ENCODE results near the gene MINPP1. TPM values are rescaled to one million over a fixed set of nuclear protein-coding genes. Genes with fewer than 3 reads are reported as not detected.
"Not testable (repeated sequence)": the region's sequence is repeated elsewhere in the genome, so short reads cannot be mapped to it uniquely, and the experiment has no call there.

MINPP1 gene
- total RNA-seq, 1 donor from 2014 or later: 5.2 TPM

GRCh38 chr10:87552248-87552929, 47.7 kb downstream of the MINPP1 start:
- ATAC-seq (no peak), DNase-seq (ENCODE audit: missing footprints) (no peak)
- intact Hi-C loops (cut with DNase I): no loop called here

- intact Hi-C loops (cut with DNase I): no loop called here
These were observed 52.7 kb downstream of the MINPP1 start for GRCh38 chr10:87557409-87557808.

DNA sequence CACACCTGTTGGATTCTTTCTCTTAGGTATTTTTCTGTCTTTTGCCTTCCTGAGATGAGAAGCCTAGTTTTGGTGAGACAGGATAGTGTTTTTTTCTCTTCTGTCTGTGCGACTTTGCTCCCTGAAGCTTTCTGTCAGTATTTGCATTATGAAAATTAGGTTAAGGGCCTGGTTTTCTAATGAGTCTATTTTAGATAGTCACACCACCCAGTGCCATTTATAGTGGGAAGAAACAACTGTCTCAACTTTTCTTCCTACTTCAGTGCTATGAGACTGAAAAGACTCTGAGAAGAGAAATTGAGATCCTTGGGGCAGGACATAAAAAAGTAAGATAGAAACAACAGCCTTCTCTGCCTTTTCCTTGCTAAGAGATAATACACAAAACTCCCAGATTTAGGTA, 53.6 kb downstream of the MINPP1 start:
- ATAC-seq (no peak), DNase-seq (ENCODE audit: missing footprints) (no peak)
- intact Hi-C loops (cut with DNase I): no loop called here

More at GRCh38 chr10:87557409-87557808, 52.7 kb downstream of the MINPP1 start:
- no peak for DNase-seq (ENCODE audit: missing footprints)
- ATAC-seq: no peak

GRCh38 chr10:87559392-87559791, 54.7 kb downstream of the MINPP1 start:
- no peak for DNase-seq (ENCODE audit: missing footprints)
- ATAC-seq: no peak
- intact Hi-C loops (cut with DNase I): no loop called here

DNA sequence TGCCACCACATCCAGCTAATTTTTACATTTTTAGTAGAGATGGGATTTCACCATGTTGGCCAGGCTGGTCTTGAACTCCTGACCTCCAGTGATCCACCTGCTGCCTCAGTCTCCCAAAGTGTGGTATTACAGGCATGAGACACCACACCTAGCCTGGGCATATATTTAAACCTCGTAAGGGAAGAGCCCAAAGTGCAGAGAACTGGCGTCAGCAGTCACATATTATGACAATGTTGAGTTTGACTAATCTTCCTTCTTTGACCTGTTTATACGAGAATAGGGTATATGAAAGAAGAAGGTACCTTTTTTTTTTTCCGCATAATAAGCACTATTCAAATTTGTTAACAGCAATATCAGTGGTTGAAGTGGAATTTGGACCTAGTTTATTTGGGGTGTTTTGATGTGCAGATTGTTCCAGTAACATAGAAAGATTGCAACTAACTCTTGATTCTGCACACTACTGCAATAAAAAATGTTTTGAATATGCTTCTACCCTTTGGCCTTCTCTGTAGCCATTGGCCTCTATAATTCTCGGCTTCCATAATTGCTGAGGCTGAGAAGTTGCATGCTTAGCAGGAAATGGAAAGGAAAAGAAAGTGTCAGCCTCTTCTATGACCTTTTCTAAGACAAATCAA, 55.9 kb downstream of the MINPP1 start:
- ATAC-seq (no peak), DNase-seq (ENCODE audit: missing footprints) (no peak)
- intact Hi-C loops (cut with DNase I): no loop called here

- DNase-seq (ENCODE audit: missing footprints): no peak
- intact Hi-C loops (cut with DNase I): no loop called here
- no peak for ATAC-seq
These were observed 58.1 kb downstream of the MINPP1 start for GRCh38 chr10:87562750-87563149.

DNA sequence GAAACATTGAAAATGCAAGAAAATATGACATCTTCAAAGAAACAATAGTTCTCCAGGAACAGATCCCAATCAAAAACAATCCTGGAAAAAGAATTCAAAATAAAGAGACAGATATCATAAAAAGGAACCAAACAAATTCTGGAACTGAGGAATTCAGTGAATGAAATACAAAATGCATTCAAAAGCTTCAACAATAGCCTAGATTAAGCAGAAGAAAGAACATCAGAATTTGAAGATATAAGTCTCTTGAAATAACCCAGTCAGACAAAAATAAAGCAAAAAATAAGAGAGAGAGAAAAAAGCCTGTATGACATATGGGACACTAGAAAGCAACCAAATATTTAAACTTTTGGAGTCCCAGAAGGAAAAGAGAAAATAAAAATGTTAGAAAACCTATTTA, 60.3 kb downstream of the MINPP1 start:
- no peak for ATAC-seq
- DNase-seq (ENCODE audit: missing footprints): no peak
- intact Hi-C loops (cut with DNase I): no loop called here

GRCh38 chr10:87575851-87576250, 71.2 kb downstream of the MINPP1 start:
- no peak for DNase-seq (ENCODE audit: missing footprints)
- no peak for ATAC-seq
- intact Hi-C loops (cut with DNase I): no loop called here

DNA sequence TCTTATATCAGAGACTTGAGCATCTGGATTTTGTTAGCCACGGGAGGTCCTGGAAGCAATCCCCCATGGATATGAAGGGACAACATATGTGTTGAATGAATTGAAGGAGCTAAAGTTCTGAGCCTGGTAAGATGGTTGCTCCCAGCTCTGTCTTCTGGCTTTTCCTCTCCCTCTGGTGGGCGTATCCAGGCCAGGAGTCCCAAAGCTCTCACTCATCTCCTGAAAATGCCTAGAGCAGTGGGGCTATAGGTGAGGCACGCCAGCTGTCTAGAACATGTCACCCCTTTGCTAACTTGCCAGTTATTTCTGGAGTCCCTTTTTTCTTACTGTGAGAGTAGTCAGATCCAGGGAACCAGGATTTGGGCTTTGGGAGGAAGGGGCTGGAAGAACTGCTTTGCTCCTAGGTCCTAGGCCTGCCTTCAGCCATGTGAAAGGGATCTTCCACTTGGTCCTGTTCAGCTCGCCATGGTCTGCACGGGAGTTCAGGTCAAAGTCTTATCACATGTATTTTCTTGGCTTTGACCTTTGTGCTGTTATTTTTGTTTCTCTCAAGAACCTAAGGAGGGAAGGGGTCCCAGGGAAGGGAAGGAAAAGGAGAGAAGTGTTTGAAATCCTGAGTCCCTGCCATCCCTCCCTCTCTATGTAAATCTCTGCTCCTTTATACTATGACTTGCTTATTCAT, 73.6 kb downstream of the MINPP1 start:
- DNase-seq (ENCODE audit: missing footprints) (no peak), ATAC-seq (no peak)
- intact Hi-C loops (cut with DNase I): no loop called here

- DNase-seq (ENCODE audit: missing footprints) (no peak), ATAC-seq (no peak)
- intact Hi-C loops (cut with DNase I): no loop called here
These were observed 74.2 kb downstream of the MINPP1 start for GRCh38 chr10:87578842-87579401.

DNA sequence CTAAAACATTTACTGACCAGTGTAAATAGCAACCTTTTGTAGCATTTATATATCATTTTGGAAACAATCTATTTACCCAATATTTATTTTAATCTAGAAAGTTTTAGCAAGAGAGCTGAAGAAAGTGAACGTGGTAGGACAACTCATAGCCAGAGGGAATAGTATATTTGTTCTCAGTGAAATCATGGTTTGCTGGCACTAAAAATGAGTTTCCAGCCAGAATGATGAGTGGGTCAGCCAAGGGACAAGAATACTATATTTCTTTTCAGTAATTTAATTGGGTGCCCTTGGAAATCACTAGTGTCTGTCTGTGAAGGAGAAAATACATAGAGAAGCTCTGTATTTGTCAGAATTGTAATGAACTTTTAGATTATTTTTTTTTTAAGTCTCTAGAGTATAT, 74.9 kb downstream of the MINPP1 start:
- intact Hi-C loops (cut with DNase I): no loop called here
- DNase-seq (ENCODE audit: missing footprints) (no peak), ATAC-seq (no peak)

GRCh38 chr10:87580016-87580415, 75.3 kb downstream of the MINPP1 start:
- intact Hi-C loops (cut with DNase I): no loop called here
- no peak for ATAC-seq

DNA sequence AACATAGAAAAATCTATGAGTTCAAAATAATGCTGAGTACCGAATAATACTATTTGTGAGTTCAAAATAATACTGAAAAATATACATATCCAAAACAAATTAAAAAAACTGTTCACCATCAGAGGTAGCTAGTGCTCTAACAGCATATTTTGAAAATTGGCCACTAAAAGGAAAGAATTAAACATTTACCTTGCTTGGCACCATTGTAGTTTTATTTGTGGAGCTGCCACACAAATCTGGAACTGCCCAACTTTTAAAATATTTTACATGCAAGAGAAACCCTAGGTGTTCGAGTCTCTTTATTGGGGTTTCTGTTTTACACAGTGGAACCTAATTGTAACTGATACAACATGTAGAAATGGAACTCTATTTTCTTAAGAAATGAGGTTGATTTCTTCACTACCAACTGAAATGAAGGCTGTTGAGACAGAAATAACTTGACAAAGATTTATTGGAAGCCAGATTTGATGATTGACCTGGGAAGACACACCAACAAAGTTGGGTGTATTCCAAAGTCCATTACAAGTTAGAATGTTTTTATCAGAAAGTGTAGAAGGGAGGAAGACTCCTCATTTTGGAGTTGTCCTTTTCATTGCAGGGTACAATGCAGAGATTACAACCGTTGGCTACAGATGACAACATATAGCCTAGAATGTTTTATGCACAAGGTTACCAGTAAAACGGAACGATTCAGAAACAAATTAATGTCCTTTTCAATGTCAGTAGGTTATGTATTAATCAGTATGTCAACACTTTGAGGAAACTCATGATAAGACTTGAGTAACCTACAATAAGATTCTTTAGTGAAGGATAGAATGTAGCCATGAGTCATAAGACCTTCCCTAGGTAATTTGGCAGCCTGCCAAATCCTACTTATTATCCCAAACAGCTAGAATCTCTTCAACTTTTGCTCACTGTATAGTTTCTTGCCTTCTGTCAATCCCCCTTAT, 81.1 kb downstream of the MINPP1 start:
- no peak for DNase-seq (ENCODE audit: missing footprints)
- ATAC-seq: no peak
- intact Hi-C loops (cut with DNase I): no loop called here

More at GRCh38 chr10:87580016-87580415, 75.3 kb downstream of the MINPP1 start:
- DNase-seq (ENCODE audit: missing footprints): no peak

DNA sequence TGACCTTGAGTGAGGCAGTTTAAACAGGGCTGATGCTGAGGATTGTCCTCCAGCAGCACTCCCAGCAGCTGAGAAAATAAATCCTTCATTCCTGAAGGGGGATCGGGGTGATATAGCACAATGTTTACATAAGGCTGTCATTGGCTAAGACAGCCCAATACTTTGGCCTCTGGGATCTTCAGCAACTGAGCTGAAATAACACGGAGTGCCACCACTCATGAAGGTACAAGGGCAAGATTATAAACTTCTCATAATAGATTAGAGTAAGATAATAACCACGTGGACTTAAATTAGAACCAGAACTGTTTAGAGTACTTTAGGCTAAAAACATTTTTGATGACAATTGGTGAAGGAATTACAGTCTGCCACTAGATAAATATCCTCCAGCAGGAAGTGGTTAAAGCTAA, 85.0 kb downstream of the MINPP1 start:
- ATAC-seq: no peak
- DNase-seq (ENCODE audit: missing footprints): no peak
- intact Hi-C loops (cut with DNase I): no loop called here

DNA sequence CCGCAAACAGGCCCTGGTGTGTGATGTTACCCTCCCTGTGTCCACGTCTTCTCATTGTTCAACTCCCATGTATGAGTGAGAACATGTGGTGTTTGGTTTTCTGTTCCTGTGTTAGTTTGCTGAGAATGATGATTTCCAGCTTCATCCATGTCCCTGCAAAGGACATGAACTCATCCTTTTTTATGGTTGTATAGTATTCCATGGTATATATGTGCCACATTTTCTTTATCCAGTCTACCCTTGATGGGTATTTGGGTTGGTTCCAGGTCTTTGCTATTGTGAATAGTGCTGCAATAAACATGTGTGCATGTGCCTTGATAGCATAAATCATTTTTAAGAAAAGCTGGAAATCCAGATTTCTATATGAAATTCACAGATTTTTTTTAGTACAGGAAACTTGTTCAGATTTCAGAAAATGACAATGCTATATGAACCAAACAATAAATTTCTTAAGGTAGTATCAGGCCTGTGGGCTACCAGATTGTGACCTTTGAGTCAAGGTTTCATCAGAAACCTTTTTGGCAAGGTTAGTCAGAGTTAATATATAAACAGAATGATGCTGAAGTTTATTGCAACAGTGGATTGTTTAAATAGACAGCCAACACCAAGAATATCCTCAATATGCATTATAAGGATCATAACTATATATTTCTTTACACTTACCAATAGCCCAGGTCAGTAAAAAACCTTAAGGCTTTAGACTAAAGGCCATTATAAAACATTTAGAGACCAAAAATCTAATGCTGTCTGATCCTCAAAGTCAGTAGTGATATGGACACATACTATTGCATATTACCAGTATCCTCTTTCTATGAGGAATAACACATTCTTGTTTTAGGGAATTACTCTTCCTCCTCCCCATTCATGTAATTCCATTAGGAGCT, 86.3 kb downstream of the MINPP1 start:
- DNase-seq (ENCODE audit: missing footprints): no peak
- intact Hi-C loops (cut with DNase I): no loop called here
- ATAC-seq: no peak

- intact Hi-C loops (cut with DNase I): no loop called here
- ATAC-seq (no peak), DNase-seq (ENCODE audit: missing footprints) (no peak)
These were observed 86.8 kb downstream of the MINPP1 start for GRCh38 chr10:87591589-87591886.

GRCh38 chr10:87592920-87593319, 88.2 kb downstream of the MINPP1 start:
- ATAC-seq; intact Hi-C loops (cut with DNase I); DNase-seq (ENCODE audit: missing footprints): not testable (repeated sequence)

GRCh38 chr10:87593702-87594101, 89.0 kb downstream of the MINPP1 start:
- intact Hi-C loops (cut with DNase I): no loop called here
- no peak for ATAC-seq
- no peak for DNase-seq (ENCODE audit: missing footprints)

Data from Right ventricle myocardium inferior (tissue), 1 donor.